GM21528 (cell line): ENCODE results near the gene PHIP.

Experiments used
- ATAC-seq: cut with Tn5 transposase; IDR thresholded peaks from one replicate; pipeline ENCODE4 v1.9.1; 2021; ENCODE audit warnings: mild to moderate bottlenecking, moderate library complexity; ENCODE audit not compliant: unreplicated experiment, low FRiP score

Gene PHIP

GRCh38 chr6:79028641-79029314 lies 49.3 kb downstream of the PHIP start:
- no peak for ATAC-seq

- ATAC-seq: no peak
Observed at GRCh38 chr6:79011940-79012339, 66.1 kb downstream of the PHIP start.

GRCh38 chr6:79010422-79010821 lies 67.6 kb downstream of the PHIP start:
- no peak for ATAC-seq

GRCh38 chr6:79009819-79010218 lies 68.2 kb downstream of the PHIP start:
- no peak for ATAC-seq

- ATAC-seq: no peak
Observed at GRCh38 chr6:79005497-79005896, 72.6 kb downstream of the PHIP start.

GRCh38 chr6:79005024-79005423 lies 73.0 kb downstream of the PHIP start:
- no peak for ATAC-seq

GRCh38 chr6:79004239-79004638 lies 73.8 kb downstream of the PHIP start:
- ATAC-seq: no peak

GRCh38 chr6:79001415-79001814 lies 76.6 kb downstream of the PHIP start:
- ATAC-seq: no peak

GRCh38 chr6:78999737-79000136 lies 78.3 kb downstream of the PHIP start:
- no peak for ATAC-seq

GRCh38 chr6:78995946-78996345 lies 82.1 kb downstream of the PHIP start:
- ATAC-seq: no peak

- ATAC-seq: no peak
Observed at GRCh38 chr6:78995346-78995745, 82.7 kb downstream of the PHIP start.

GRCh38 chr6:78993955-78994354 lies 84.1 kb downstream of the PHIP start:
- ATAC-seq: no peak

GRCh38 chr6:78989191-78989590 lies 88.9 kb downstream of the PHIP start:
- no peak for ATAC-seq

GRCh38 chr6:78986161-78986560 lies 91.9 kb downstream of the PHIP start:
- ATAC-seq: no peak

- ATAC-seq: no peak
Observed at GRCh38 chr6:78984225-78984950, 93.7 kb downstream of the PHIP start.

- ATAC-seq: no peak
Observed at GRCh38 chr6:78967191-78967590, 110.9 kb downstream of the PHIP start.

GRCh38 chr6:78966542-78966941 lies 111.5 kb downstream of the PHIP start:
- no peak for ATAC-seq

- no peak for ATAC-seq
Observed at GRCh38 chr6:78962448-78962847, 115.6 kb downstream of the PHIP start.

GRCh38 chr6:78954740-78955139 lies 123.3 kb downstream of the PHIP start:
- no peak for ATAC-seq

- no peak for ATAC-seq
Observed at GRCh38 chr6:78953798-78954197, 124.3 kb downstream of the PHIP start.

GRCh38 chr6:78952362-78952761 lies 125.7 kb downstream of the PHIP start:
- no peak for ATAC-seq

GRCh38 chr6:78948785-78949184 lies 129.3 kb downstream of the PHIP start:
- ATAC-seq: no peak
